Renal cortex interstitium (tissue), 11 donors: Measurements from ENCODE around the gene MAPKAPK3. TPM values are rescaled to one million over a fixed set of nuclear protein-coding genes. Genes with fewer than 3 reads are reported as not detected.

Experiments
- DNase-seq, 11 donors: peaks; one replicate each; pipeline ENCODE4 v3.0.0-alpha.2; 2013; ENCODE audit warnings: low read depth in 9 of 11, low spot score in 4 of 11; ENCODE audit errors: extremely low read depth in 1 of 11
- polyA plus RNA-seq, 3 donors: library from polyadenylated mRNA; unstranded; fragments of 120-200 nt; gene quantifications; one replicate each; pipeline ENCODE4 v1.2.1, GENCODE V29; 2013; ENCODE audit not compliant: insufficient read length in 3 of 3

MAPKAPK3 gene
- polyA plus RNA-seq, 3 donors = 38.4 to 54.7 (median 54.5) TPM

DNA sequence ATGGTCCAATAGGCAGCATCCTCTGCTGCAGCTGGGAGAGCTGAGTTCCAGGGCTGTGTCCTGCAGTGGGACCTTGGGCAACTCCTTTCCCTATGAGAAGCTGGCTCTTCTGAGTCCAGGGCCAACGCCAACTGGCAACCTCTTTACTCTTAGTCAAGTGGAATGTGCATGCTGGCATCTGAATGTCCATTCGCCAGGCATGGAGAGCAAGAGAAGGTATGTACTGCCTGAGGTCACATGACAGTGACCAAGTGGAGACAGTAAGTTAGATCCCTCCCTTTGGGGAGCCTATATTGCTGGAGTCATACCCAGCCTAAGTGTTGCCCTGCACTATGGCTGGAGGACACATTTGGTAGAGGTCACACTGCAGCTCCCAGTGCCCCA is 35.5 kb upstream of the MAPKAPK3 start:
- no peak for DNase-seq

- DNase-seq = no peak
These were observed 34.9 kb upstream of the MAPKAPK3 start for GRCh38 chr3:50582083-50582482.

GRCh38 chr3:50583897-50584296 is 33.1 kb upstream of the MAPKAPK3 start:
- DNase-seq = no peak

DNA sequence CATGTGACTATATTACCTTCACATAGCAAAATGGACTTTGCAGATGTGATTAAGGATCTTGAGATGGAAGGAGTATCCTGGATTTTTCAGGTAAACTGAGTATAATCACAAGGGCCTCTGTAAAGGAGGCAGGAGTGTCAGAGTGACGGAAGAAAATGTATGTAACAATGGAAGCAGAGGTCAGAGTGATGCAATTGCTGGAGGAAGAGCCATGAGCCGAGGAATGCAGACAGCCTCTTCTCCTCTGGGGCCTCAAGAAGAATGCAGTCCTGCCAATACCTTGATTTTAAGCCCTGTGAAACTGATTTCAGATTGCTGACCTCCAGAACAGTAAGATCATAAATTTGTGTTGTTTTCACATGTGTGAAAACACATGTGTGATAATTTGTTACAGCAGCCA is 32.6 kb upstream of the MAPKAPK3 start:
- DNase-seq = no peak

DNA sequence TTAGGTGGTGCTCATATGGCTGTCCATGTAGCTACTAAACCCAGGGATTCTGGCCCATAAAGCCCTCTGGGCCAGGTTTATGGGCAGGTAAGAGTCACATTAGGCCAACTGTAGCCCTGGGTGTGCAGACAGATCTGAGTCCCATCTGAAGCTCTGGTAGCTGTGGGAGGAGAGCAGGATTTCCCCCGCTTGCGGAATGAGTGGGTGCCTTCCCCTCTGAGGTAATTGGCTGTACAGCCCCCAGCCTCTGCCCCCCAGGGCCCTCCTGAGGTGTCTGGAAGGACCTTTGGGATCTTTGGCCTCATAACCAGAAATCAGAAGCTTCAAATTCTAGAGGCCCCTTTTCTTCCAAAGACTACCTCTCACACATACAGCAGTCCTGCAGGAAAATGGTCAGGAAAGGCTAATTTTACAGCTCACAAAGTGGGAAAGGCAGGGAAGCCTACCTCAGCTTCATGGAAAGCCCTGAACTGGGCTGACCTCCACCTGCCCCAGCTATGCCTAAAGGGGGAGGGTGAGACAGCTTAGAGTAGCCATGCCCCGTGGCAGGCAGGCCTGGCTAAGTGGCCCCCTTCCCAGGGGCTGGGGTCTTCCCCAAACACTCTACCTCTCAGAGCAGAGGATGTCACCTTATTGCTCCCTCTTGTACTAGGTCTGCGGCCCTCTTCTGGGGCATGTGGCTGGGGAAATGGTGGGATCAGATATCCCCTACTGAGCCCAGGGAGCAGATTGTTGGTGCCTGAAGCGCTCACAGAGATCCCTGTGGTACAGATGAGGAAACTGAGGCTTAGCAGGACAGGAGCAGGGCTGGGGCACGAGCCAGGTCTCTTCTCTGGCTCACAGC is 30.8 kb upstream of the MAPKAPK3 start:
- DNase-seq = no peak

DNA sequence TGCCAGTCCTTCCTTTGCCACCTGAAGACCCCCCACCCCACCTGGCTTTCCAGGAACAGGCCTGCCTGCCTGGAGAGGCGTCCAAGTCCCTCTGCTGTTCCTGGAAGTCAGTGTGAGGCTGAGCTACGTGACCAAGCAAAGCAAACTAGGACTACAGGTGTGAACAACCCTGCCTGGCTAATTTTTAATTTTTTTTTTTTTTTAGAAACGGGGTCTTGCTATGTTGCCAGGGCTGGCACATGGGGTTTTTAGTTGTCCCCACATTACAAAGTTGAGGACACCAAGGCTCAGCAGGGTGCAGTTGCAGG is 30.2 kb upstream of the MAPKAPK3 start:
- DNase-seq = no peak

GRCh38 chr3:50587373-50587772 is 29.6 kb upstream of the MAPKAPK3 start:
- DNase-seq = no peak

- no peak for DNase-seq
These were observed 28.9 kb upstream of the MAPKAPK3 start for GRCh38 chr3:50587806-50588758.

- DNase-seq = no peak
These were observed 28.1 kb upstream of the MAPKAPK3 start for GRCh38 chr3:50588759-50589433.

DNA sequence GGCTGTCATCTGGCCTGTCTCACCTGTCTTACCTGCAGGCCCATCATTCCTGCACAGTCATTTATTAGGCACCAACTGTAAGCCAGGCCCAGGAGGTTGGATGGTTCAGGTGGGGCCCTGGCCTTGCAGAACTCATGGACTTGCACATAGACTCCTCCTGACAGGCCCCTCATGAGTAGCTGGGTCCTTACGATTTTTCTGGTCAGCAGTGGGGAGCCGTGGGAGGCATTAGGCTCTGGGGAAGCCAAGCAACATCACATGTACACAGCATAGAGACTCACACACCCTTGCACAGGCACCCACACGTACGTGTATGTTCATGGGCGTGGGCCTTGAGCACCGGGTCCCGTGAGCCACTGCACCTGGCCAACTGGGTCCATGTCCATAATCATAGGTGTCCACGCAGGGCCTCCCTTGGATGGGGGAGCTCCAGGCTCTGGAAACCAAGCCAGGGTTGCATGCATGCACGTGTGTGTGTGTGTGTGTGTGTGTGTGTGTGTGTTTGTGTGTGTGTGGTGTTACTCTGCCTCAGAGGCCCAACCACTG is 25.7 kb upstream of the MAPKAPK3 start:
- DNase-seq = no peak

- DNase-seq = no peak
These were observed 24.4 kb upstream of the MAPKAPK3 start for GRCh38 chr3:50592568-50592967.

DNA sequence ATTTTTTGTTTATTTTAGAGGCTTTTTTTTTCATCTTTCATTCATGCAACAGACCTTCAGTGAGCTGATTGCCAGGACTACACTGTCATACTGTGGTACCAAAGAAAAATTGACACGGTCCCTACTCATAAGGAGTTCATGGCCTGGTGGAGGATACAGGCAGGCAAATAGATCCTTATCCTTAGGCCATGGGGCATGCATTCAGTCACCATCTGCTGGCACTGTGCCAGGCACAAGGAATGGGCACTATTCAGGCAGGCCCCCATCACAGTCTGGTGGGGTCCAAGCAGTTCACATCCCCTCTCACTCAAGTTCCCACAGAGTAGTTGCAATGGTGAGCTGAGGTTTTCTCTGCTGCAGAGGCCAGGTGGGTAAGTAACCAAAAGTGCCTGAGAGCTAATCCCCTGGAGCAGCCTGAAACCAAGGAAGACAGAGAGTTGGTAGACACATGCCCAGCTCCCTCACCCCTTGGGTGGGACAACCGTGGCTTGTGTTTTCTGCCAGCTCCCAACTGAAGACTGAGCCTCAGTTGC is 22.6 kb upstream of the MAPKAPK3 start:
- no peak for DNase-seq

- DNase-seq = no peak
These were observed 17.7 kb upstream of the MAPKAPK3 start for GRCh38 chr3:50599115-50599715.

- DNase-seq = no peak
These were observed 17.2 kb upstream of the MAPKAPK3 start for GRCh38 chr3:50599716-50600118.

GRCh38 chr3:50600141-50600753 is 16.7 kb upstream of the MAPKAPK3 start:
- no peak for DNase-seq

DNA sequence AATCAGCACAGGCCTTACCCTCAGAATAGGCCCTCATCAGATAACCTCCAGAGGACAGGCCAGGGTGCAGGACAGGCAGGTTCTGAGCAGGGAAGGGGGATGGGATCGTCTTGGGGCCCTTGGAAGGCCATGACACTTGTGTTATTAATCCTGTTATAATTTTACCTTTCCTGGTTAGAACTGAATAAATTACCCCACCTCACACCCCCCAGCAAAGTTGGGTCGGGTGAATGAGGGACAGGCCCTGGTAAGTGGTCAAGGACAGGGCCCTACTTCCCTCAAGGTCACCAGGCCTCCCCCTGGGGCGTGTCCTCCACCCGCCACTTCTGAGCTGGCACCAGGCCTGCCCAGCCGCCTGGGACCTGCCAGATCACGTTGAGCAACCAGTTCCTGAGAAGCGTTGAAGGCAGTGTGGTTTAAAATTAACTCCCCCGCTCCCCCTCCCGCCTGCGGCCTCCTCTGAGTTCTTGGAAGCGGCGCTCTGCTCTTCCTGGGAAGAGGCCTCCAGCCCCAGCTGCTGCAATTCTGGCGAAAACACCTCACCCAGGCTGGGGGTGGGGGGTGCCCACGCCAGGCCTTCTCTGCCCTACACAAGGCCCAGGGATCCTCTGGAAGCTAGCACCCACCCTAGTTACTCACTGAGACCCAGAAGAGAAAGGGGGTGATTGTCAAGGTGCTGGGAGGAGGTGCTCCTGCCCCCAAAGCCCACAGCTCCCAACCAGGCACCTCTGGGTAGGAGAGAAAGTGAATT is 15.9 kb upstream of the MAPKAPK3 start:
- DNase-seq = peak; percentile 81 to 95 (median 86)

GRCh38 chr3:50602595-50603191 is 14.3 kb upstream of the MAPKAPK3 start:
- no peak for DNase-seq
